ENCODE data around the gene DUSP7. TPM values are rescaled to one million over a fixed set of nuclear protein-coding genes. Genes with fewer than 3 reads are reported as not detected.

The DUSP7 gene
- total and polyA plus RNA-seq, 9 of the 15 experiments (the other 6 are each of a cell fraction or from before 2014, with no cell fraction given), result 0.45 to 15.8 (median 8.2) TPM

GRCh38 chr3:52031896-52032295, 24.5 kb downstream of the DUSP7 start:
- no peak for FAIRE-seq
- peaks cover 14 to 27% of the 10 kb centered on the region in 2 experiments for H3K4me1 ChIP-seq (replicated peaks in 1 of 2; ENCODE audit: control insufficient read depth in 2 of 2, insufficient read depth in 2 of 2, low read length in 2 of 2)
- no peaks in the 10 kb centered on the region for H3K9me1 ChIP-seq (ENCODE audit: control insufficient read depth, insufficient read depth, low read length)
- H3K9me3 ChIP-seq (replicated peaks; ENCODE audit: control insufficient read depth, insufficient read depth, low read depth, low read length), result no peaks in the 10 kb centered on the region
- H4K20me1 ChIP-seq (replicated peaks; ENCODE audit: control insufficient read depth, insufficient read depth, low read length), result no peaks in the 10 kb centered on the region; the same call in 1 of the 2 replicates
- in situ Hi-C loops (cut with MboI), result no loop called here
- TF ChIP-seq HDGF (IDR thresholded peaks at IDR 0.05), result no peak
- TF ChIP-seq ZNF436 (CRISPR knock-in tag; IDR thresholded peaks at IDR 0.05), result no peak
- no peak for TF ChIP-seq PRDM10 (IDR thresholded peaks at IDR 0.05; ENCODE audit: partially characterized antibody)
- TF ChIP-seq SETDB1 (IDR thresholded peaks at IDR 0.05; ENCODE audit: low read length), result no peak
- ChIA-PET POLR2A (no interaction called here), CTCF (ENCODE audit: low intra/inter-chr PET ratio) (no interaction called here)
- DNase-seq (ENCODE audit: extremely low read depth in 1 of 4, low spot score in 3 of 4), result no peak
- H3K79me2 ChIP-seq (ENCODE audit: control insufficient read depth, insufficient read depth, low read length), result no peaks in the 10 kb centered on the region
- no peak overlapping the region for H3K4me2 ChIP-seq (ENCODE audit: insufficient read depth, low read length)
- WGBS (ENCODE audit: insufficient coverage, low coverage, missing lambda C conversion rate), result 57% methylated on average over 1 of the region's 10 CpGs
- BruUV-seq (replicated peaks), result no TSS peak
- no peak overlapping the region for H2AFZ ChIP-seq (ENCODE audit: low read depth, low read length)
- no peaks in the 10 kb centered on the region for H3K36me3 ChIP-seq (ENCODE audit: control insufficient read depth, insufficient read depth, low read length)
- H3K4me3 ChIP-seq, result no peak overlapping the region
- intact Hi-C loops (cut with micrococcal nuclease), result no loop called here
- no peak overlapping the region for H3K27ac ChIP-seq (ENCODE audit: extremely low read depth, low read depth, low read length)
- no peak for ATAC-seq
- H3K9ac ChIP-seq (ENCODE audit: insufficient read depth in 1 of 2, low read depth in 2 of 2, low read length in 2 of 2), result no peak overlapping the region
- H3K27me3 ChIP-seq (ENCODE audit: control insufficient read depth in 2 of 2, insufficient read depth in 2 of 2, low read length in 2 of 2), result no peaks in the 10 kb centered on the region; a peak in 1 of 5 replicates
